Uterus (tissue), 4 donors: ENCODE data around the gene WHRN. TPM values are rescaled to one million over a fixed set of nuclear protein-coding genes. Genes with fewer than 3 reads are reported as not detected.

Source experiments
- DNase-seq, 2 donors: peaks; one replicate each; pipeline ENCODE4 v3.0.0-alpha.2; 2019 to 2020
- H3K27ac ChIP-seq, 2 donors: fragments of 200-600 bp; sonication (generic); 1 replicate in 1 of 2; 2 replicates in 1 of 2; pipeline ENCODE4 v1.5.1; 2016 to 2018
- H3K27me3 ChIP-seq, 2 donors: fragments of 200-600 bp; sonication (generic); one replicate each; pipeline ENCODE4 v1.5.1; 2018 to 2019; ENCODE audit warnings: control low read depth in 1 of 2
- H3K36me3 ChIP-seq, 2 donors: fragments of 200-600 bp; sonication (generic); one replicate each; pipeline ENCODE4 v1.5.1; 2019; ENCODE audit warnings: control low read depth in 1 of 2
- H3K4me1 ChIP-seq, 2 donors: fragments of 200-600 bp; sonication (generic); one replicate each; pipeline ENCODE4 v1.5.1; 2018 to 2019; ENCODE audit warnings: control low read depth in 1 of 2
- H3K4me3 ChIP-seq, 2 donors: fragments of 200-600 bp; sonication (generic); 1 replicate in 1 of 2; 2 replicates in 1 of 2; pipeline ENCODE4 v1.5.1; 2018 to 2019; ENCODE audit warnings: mild to moderate bottlenecking in 1 of 2
- H3K9me3 ChIP-seq, 2 donors: fragments of 200-600 bp; sonication (generic); one replicate each; pipeline ENCODE4 v1.5.1; 2019; ENCODE audit warnings: control low read depth in 1 of 2
- CTCF ChIP-seq, 4 experiments: fragments of 200-600 bp in 2 of 4; fragments of 450-650 bp in 2 of 4; sonication (generic) in 2 of 4; IDR thresholded peaks; one replicate each; pipeline ENCODE4 v1.5.1; 2016 to 2019; ENCODE audit warnings: antibody characterized with exemption in 4 of 4, mild to moderate bottlenecking in 2 of 4, moderate library complexity in 1 of 4
- POLR2A ChIP-seq, 2 donors: fragments of 450-650 bp; IDR thresholded peaks; one replicate each; pipeline ENCODE4 v1.6.1; 2016; ENCODE audit warnings: antibody characterized with exemption in 2 of 2, mild to moderate bottlenecking in 1 of 2, moderate library complexity in 1 of 2
- intact Hi-C: fragments of 100-400 bp; cut with DNase I; formaldehyde crosslinking; loops from one replicate; pipeline ENCODE4 v1.15.1; 2023; ENCODE audit warnings: low total_unique reads
- total RNA-seq, 4 donors: library from RNA; depleted of rRNA in 3 of 4; stranded (reverse); fragments of >200 nt in 3 of 4; gene quantifications; one replicate each; pipeline versions ENCODE4 v1.1.0 to v1.2.4, GENCODE V29; 2014 to 2023
- donor health status: DM: yes; HTN: yes; CAD: no.

The WHRN gene
- total RNA-seq, 4 donors from 2014 or later = 4.0 to 32.3 (median 20.2) TPM

DNA sequence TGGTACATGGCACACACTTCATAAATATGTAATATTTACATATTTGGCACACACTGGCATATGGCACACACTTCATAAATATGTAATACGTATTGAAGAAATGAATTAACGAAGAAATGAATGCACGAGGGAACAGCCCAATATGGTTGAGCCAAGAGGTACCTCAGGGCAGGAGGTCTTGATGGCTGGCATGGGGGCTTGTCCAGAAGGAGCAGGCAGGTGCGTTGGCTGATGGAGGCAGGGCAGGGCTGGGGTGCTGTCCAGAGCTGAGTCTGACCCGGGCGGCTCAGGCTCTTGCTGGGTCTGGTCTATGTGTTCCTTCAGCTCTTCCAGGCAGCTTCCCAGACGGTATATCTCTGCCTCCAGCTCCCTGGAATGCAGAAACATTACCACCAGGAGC, 143.7 kb downstream of the WHRN start:
- Histone ChIP-seq H3K27me3 (no peaks in the 10 kb centered on the region), H3K4me1 (no peaks in the 10 kb centered on the region), H3K27ac (peak overlapping the region; percentile 22 to 69), H3K9me3 (no peaks in the 10 kb centered on the region), H3K4me3 (no peak overlapping the region), H3K36me3 (no peaks in the 10 kb centered on the region)
- intact Hi-C loops = no loop called here
- no peak for DNase-seq
- TF ChIP-seq POLR2A (IDR thresholded peaks at IDR 0.05) (no peak), CTCF (IDR thresholded peaks at IDR 0.05) (no peak)

DNA sequence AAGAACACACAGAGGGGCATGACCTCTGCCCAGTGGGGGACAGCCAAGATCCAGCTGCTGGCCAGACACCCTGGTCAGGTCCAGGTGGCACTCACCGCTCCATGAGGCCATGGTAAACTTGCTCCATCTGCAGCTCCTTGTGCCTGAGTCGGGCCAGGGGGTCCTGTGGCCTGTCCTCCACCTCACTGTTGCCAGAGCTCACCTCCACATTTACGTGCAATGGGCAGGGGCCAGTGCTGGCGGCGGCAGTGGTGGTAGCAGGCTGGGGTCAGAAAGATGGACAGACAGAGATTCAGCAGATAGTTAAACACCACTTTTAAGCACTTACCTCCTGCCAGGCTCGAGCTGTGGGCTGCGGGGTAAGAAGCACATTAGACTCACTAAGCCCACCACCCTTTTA, 145.5 kb downstream of the WHRN start:
- Histone ChIP-seq H3K9me3 (no peaks in the 10 kb centered on the region), H3K27me3 (no peaks in the 10 kb centered on the region), H3K4me3 (no peak overlapping the region), H3K4me1 (no peaks in the 10 kb centered on the region), H3K27ac (no peak overlapping the region), H3K36me3 (no peaks in the 10 kb centered on the region)
- intact Hi-C loops = no loop called here
- DNase-seq = no peak
- TF ChIP-seq CTCF (IDR thresholded peaks at IDR 0.05) (no peak), POLR2A (IDR thresholded peaks at IDR 0.05) (no peak)

DNA sequence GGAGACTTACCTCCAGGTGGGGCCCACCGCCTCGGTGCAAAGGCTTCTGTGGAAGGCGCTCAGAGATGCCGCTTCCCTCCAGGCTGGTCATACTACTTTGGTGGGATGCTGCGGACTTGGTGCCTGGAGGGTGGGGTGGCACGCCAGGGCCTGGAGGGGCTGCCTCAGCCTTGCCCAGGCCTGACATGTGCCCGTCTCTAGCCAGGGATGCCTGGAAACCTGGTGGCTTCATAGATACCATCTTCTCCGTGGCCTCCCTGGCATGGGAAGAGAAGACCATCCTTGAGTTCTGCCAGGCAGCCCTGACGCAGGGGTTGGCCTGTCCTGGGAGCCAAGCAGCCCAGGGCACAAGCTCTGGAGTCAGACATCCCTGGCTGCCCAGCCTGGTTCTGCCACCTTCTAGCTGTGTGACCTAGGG, 147.4 kb downstream of the WHRN start:
- Histone ChIP-seq H3K27ac (no peak overlapping the region), H3K27me3 (no peaks in the 10 kb centered on the region), H3K4me3 (no peak overlapping the region), H3K9me3 (no peaks in the 10 kb centered on the region), H3K4me1 (no peaks in the 10 kb centered on the region), H3K36me3 (no peaks in the 10 kb centered on the region)
- no peak for DNase-seq
- intact Hi-C loops = no loop called here
- TF ChIP-seq POLR2A (IDR thresholded peaks at IDR 0.05) = no peak

DNA sequence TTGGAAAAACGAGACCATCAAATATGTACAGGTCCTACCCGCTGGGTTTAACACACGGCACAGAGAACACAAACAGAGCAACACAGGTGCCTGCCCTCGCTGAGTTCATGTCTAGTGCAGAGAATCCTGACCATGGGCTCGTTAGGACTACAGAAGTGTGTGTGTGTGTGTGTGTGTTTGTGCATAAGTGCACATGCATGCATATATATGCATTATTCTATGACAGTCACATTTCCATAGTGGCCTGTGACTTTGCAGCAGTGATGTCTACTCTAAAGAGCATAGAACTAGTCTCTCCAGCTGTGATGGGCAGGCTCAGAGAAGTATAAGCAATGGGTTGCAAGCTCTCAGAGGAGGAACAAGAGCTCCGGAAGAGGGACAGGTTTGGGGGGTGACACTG, 147.9 kb downstream of the WHRN start:
- TF ChIP-seq CTCF (IDR thresholded peaks at IDR 0.05) (no peak), POLR2A (IDR thresholded peaks at IDR 0.05) (no peak)
- DNase-seq = no peak
- no peaks in the 10 kb centered on the region for H3K9me3 ChIP-seq
- no peak overlapping the region for H3K4me3 ChIP-seq
- H3K27ac ChIP-seq = no peak overlapping the region
- no peaks in the 10 kb centered on the region for H3K36me3 ChIP-seq
- intact Hi-C loops = no loop called here
- H3K27me3 ChIP-seq = no peaks in the 10 kb centered on the region
- H3K4me1 ChIP-seq = no peaks in the 10 kb centered on the region

- TF ChIP-seq CTCF (IDR thresholded peaks at IDR 0.05) = no peak
- TF ChIP-seq POLR2A (IDR thresholded peaks at IDR 0.05) = no peak
- Histone ChIP-seq H3K36me3 (no peaks in the 10 kb centered on the region), H3K4me3 (no peak overlapping the region), H3K27ac (no peak overlapping the region), H3K9me3 (no peaks in the 10 kb centered on the region), H3K4me1 (no peaks in the 10 kb centered on the region), H3K27me3 (no peaks in the 10 kb centered on the region)
- intact Hi-C loops = no loop called here
- DNase-seq = no peak
Observed at GRCh38 chr9:114356792-114357191, 148.5 kb downstream of the WHRN start.

- no peaks in the 10 kb centered on the region for H3K36me3 ChIP-seq
- H3K4me3 ChIP-seq = no peak overlapping the region
- TF ChIP-seq POLR2A (IDR thresholded peaks at IDR 0.05) = no peak
- TF ChIP-seq CTCF (IDR thresholded peaks at IDR 0.05) = no peak
- intact Hi-C loops = no loop called here
- DNase-seq = no peak
- H3K9me3 ChIP-seq = no peaks in the 10 kb centered on the region
- H3K4me1 ChIP-seq = no peaks in the 10 kb centered on the region
- H3K27ac ChIP-seq = no peak overlapping the region
- H3K27me3 ChIP-seq = no peaks in the 10 kb centered on the region
Observed at GRCh38 chr9:114355821-114356220, 149.5 kb downstream of the WHRN start.
